Measurements from ENCODE around the gene TVP23C.

TVP23C gene

DNA sequence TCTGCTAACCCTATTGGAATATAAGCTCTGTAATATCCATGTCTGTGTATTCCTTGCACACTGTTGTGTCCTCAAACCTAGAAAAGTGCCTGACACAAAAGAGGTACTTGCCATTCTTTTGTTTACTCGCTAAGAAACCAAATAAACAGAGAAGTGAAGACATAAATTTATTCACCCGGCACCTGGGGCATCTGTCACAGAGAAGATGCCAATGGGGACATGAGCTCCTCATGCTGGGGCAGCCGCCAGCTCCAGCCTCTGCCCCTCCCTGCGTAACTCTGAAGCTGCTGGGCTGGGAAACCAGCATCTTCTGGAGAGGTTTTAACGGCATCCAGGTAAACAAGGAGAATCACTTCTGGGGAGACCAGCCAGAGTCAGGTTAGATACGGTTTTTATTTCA is 80.8 kb downstream of the TVP23C start:
- no peak for DNase-seq (ENCODE audit: extremely low read depth, low read depth)
- TF ChIP-seq CTCF (IDR thresholded peaks at IDR 0.05; ENCODE audit: low read depth, low read length) = no peak

- no peak for TF ChIP-seq CTCF (IDR thresholded peaks at IDR 0.05; ENCODE audit: low read depth, low read length)
- DNase-seq (ENCODE audit: extremely low read depth, low read depth) = no peak
Observed at GRCh38 chr17:15481481-15481880, 81.8 kb downstream of the TVP23C start.

- DNase-seq (ENCODE audit: extremely low read depth, low read depth) = no peak
- no peak for TF ChIP-seq CTCF (IDR thresholded peaks at IDR 0.05; ENCODE audit: low read depth, low read length)
Observed at GRCh38 chr17:15480204-15480603, 83.1 kb downstream of the TVP23C start.

- no peak for TF ChIP-seq CTCF (IDR thresholded peaks at IDR 0.05; ENCODE audit: low read depth, low read length)
- DNase-seq (ENCODE audit: extremely low read depth, low read depth) = no peak
Observed at GRCh38 chr17:15479703-15480102, 83.6 kb downstream of the TVP23C start.

- DNase-seq (ENCODE audit: extremely low read depth, low read depth) = no peak
- no peak for TF ChIP-seq CTCF (IDR thresholded peaks at IDR 0.05; ENCODE audit: low read depth, low read length)
Observed at GRCh38 chr17:15478845-15479244, 84.4 kb downstream of the TVP23C start.

DNA sequence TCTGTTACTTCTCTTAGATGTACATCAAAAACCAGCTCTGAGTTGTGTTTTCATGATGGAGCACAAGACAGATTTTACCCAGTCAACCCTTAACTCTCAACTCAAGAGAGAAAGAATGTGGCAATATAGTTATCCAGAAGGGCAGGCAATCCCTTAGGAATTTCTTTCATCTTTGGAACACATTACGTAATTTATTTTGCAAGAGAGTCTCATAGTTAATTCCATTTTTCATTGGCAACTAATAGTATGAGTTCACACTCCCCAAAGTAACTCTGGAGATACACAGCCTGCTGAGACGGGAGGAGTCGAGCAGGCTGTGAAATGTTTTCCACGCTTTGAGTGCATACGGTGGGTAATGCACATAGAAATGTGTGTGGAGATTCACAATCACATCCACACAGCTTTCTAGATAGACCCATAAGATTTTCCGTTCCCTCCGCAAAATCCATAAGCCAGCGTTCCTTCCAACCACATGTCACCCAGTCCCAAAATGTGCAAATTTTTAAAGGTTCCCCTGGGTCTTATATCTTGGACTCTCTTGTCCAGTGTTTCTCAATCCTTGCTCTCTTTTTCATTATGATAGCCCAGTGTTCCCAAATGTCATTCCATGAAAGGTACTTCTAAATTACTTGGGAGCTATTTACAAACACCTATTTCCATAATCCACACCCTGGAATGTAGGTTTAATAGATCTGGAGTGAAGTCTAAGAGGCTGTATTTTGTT is 87.5 kb downstream of the TVP23C start:
- TF ChIP-seq CTCF (IDR thresholded peaks at IDR 0.05; ENCODE audit: low read depth, low read length) = no peak
- peak; percentile 20 for DNase-seq (ENCODE audit: extremely low read depth, low read depth)

- no peak for DNase-seq (ENCODE audit: extremely low read depth, low read depth)
- TF ChIP-seq CTCF (IDR thresholded peaks at IDR 0.05; ENCODE audit: low read depth, low read length) = no peak
Observed at GRCh38 chr17:15472891-15473290, 90.4 kb downstream of the TVP23C start.
